HEK293 (cell line): ENCODE results near the gene ZNF524.

Experiments
- PRDM10 ChIP-seq: fragments of 450-650 bp; formaldehyde crosslinking; IDR thresholded peaks from 2 replicates; pipeline ENCODE4 v1.5.1; 2016; ENCODE audit warnings: missing biosample characterization, missing genetic modification characterization
- SCRT2 ChIP-seq: fragments of 450-650 bp; formaldehyde crosslinking; IDR thresholded peaks from 2 replicates; pipeline ENCODE4 v1.5.1; 2016; ENCODE audit warnings: missing biosample characterization, missing genetic modification characterization
- SP2 ChIP-seq: fragments of 450-650 bp; formaldehyde crosslinking; IDR thresholded peaks from 2 replicates; pipeline ENCODE4 v1.5.1; 2016; ENCODE audit warnings: missing biosample characterization, missing genetic modification characterization
- YY2 ChIP-seq: fragments of 450-650 bp; formaldehyde crosslinking; IDR thresholded peaks from 2 replicates; pipeline ENCODE4 v1.5.1; 2016; ENCODE audit warnings: missing biosample characterization, missing genetic modification characterization
- ZBTB20 ChIP-seq: fragments of 450-650 bp; formaldehyde crosslinking; IDR thresholded peaks from 2 replicates; pipeline ENCODE4 v1.5.1; 2016; ENCODE audit warnings: missing biosample characterization, missing genetic modification characterization
- ZBTB48 ChIP-seq: fragments of 450-650 bp; formaldehyde crosslinking; IDR thresholded peaks from 2 replicates; pipeline ENCODE4 v1.5.1; 2016; ENCODE audit warnings: missing biosample characterization, missing genetic modification characterization
- ZBTB8A ChIP-seq: fragments of 450-650 bp; formaldehyde crosslinking; IDR thresholded peaks from 2 replicates; pipeline ENCODE4 v1.5.1; 2016; ENCODE audit warnings: missing biosample characterization, missing genetic modification characterization
- ZNF10 ChIP-seq: fragments of 450-650 bp; formaldehyde crosslinking; IDR thresholded peaks from 2 replicates; pipeline ENCODE4 v1.5.1; 2017; ENCODE audit warnings: missing biosample characterization, missing genetic modification characterization
- ZNF114 ChIP-seq: fragments of 450-650 bp; formaldehyde crosslinking; IDR thresholded peaks from 2 replicates; pipeline ENCODE4 v1.5.0; 2017; ENCODE audit warnings: missing biosample characterization, missing genetic modification characterization
- ZNF16 ChIP-seq: fragments of 450-650 bp; formaldehyde crosslinking; IDR thresholded peaks from 2 replicates; pipeline ENCODE4 v1.5.1; 2016; ENCODE audit warnings: low read depth, missing biosample characterization, missing genetic modification characterization
- ZNF23 ChIP-seq: fragments of 450-650 bp; formaldehyde crosslinking; IDR thresholded peaks from 2 replicates; pipeline ENCODE4 v1.5.1; 2016; ENCODE audit warnings: missing biosample characterization, missing genetic modification characterization, borderline replicate concordance
- ZNF335 ChIP-seq: fragments of 450-650 bp; formaldehyde crosslinking; conservative IDR thresholded peaks from 2 replicates; pipeline ENCODE4 v1.5.1; 2016; ENCODE audit warnings: missing biosample characterization, missing genetic modification characterization
- ZNF366 ChIP-seq: fragments of 450-650 bp; formaldehyde crosslinking; conservative IDR thresholded peaks from 2 replicates; pipeline ENCODE4 v1.5.1; 2016; ENCODE audit warnings: missing biosample characterization, missing genetic modification characterization
- ZNF473 ChIP-seq: fragments of 450-650 bp; formaldehyde crosslinking; IDR thresholded peaks from 2 replicates; pipeline ENCODE4 v1.5.1; 2017; ENCODE audit warnings: missing biosample characterization, missing genetic modification characterization
- ZNF549 ChIP-seq: fragments of 450-650 bp; IDR thresholded peaks from 2 replicates; pipeline ENCODE4 v1.5.1; 2018; ENCODE audit warnings: missing biosample characterization, missing genetic modification characterization, mild to moderate bottlenecking, inconsistent platforms, moderate library complexity
- ZNF555 ChIP-seq: fragments of 450-650 bp; formaldehyde crosslinking; conservative IDR thresholded peaks from 2 replicates; pipeline ENCODE4 v1.5.1; 2017; ENCODE audit warnings: missing biosample characterization, mild to moderate bottlenecking, missing genetic modification characterization, inconsistent platforms
- ZNF596 ChIP-seq: fragments of 450-650 bp; IDR thresholded peaks from 2 replicates; pipeline ENCODE4 v1.5.0; 2018; ENCODE audit warnings: missing biosample characterization, mild to moderate bottlenecking, missing genetic modification characterization, moderate library complexity
- ZNF624 ChIP-seq: fragments of 450-650 bp; formaldehyde crosslinking; IDR thresholded peaks from 2 replicates; pipeline ENCODE4 v1.5.1; 2017; ENCODE audit warnings: missing biosample characterization, missing genetic modification characterization
- ZNF658 ChIP-seq: fragments of 450-650 bp; formaldehyde crosslinking; IDR thresholded peaks from 2 replicates; pipeline ENCODE4; 2016; ENCODE audit warnings: missing biosample characterization, missing genetic modification characterization
- ZNF76 ChIP-seq: fragments of 450-650 bp; formaldehyde crosslinking; IDR thresholded peaks from 2 replicates; pipeline ENCODE4; 2016; ENCODE audit warnings: low read depth, missing biosample characterization, missing genetic modification characterization, borderline replicate concordance
- ZNF777 ChIP-seq: fragments of 450-650 bp; formaldehyde crosslinking; IDR thresholded peaks from 2 replicates; pipeline ENCODE4 v1.5.1; 2017; ENCODE audit warnings: missing biosample characterization, missing genetic modification characterization, borderline replicate concordance
- ZNF843 ChIP-seq: fragments of 450-650 bp; formaldehyde crosslinking; IDR thresholded peaks from 2 replicates; pipeline ENCODE4 v1.5.1; 2016; ENCODE audit warnings: missing biosample characterization, missing genetic modification characterization
- TF ChIP-seq, protein P1 (sequence below): fragments of 450-650 bp; formaldehyde crosslinking; IDR thresholded peaks from 2 replicates; pipeline ENCODE4 v1.5.1; 2016; ENCODE audit warnings: missing biosample characterization, missing genetic modification characterization
- TF ChIP-seq, protein P2 (sequence below): fragments of 450-650 bp; formaldehyde crosslinking; IDR thresholded peaks from 2 replicates; pipeline ENCODE4 v1.5.1; 2016; ENCODE audit warnings: missing biosample characterization, missing genetic modification characterization
- TF ChIP-seq, protein P3 (sequence below): fragments of 450-650 bp; formaldehyde crosslinking; IDR thresholded peaks from 2 replicates; pipeline ENCODE4 v1.5.1; 2016; ENCODE audit warnings: missing biosample characterization, missing genetic modification characterization

ZNF524 gene

GRCh38 chr19:55579766-55580621 lies 20.1 kb upstream of the ZNF524 start (continued):
- TF ChIP-seq ZNF843 (tag by site-specific recombination) = no peak
- TF ChIP-seq ZNF114 (tag by site-specific recombination) = no peak
- TF ChIP-seq ZNF366 (tag by site-specific recombination) = peak; percentile 93
- no peak for TF ChIP-seq ZNF624 (tag by site-specific recombination)
- no peak for TF ChIP-seq ZNF16
- no peak for TF ChIP-seq ZBTB48 (tag by site-specific recombination)
- TF ChIP-seq ZNF658 (tag by site-specific recombination) = no peak
- TF ChIP-seq, protein P1, sequence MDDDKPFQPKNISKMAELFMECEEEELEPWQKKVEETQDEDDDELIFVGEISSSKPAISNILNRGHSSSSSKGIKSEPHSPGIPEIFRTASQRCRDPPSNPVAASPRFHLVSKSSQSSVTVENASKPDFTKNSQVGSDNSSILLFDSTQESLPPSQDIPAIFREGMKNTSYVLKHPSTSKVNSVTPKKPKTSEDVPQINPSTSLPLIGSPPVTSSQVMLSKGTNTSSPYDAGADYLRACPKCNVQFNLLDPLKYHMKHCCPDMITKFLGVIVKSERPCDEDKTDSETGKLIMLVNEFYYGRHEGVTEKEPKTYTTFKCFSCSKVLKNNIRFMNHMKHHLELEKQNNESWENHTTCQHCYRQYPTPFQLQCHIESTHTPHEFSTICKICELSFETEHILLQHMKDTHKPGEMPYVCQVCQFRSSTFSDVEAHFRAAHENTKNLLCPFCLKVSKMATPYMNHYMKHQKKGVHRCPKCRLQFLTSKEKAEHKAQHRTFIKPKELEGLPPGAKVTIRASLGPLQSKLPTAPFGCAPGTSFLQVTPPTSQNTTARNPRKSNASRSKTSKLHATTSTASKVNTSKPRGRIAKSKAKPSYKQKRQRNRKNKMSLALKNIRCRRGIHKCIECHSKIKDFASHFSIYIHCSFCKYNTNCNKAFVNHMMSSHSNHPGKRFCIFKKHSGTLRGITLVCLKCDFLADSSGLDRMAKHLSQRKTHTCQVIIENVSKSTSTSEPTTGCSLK (tag by site-specific recombination) = no peak
- TF ChIP-seq ZNF335 (tag by site-specific recombination) = peak; percentile 57
- no peak for TF ChIP-seq YY2
- TF ChIP-seq ZNF10 = no peak
- no peak for TF ChIP-seq ZNF777 (tag by site-specific recombination)
- no peak; the same call in 1 of the 2 replicates for TF ChIP-seq ZNF76 (tag by site-specific recombination)
- TF ChIP-seq PRDM10 = peak; percentile 21; the same call in 1 of the 2 replicates
- TF ChIP-seq, protein P2, sequence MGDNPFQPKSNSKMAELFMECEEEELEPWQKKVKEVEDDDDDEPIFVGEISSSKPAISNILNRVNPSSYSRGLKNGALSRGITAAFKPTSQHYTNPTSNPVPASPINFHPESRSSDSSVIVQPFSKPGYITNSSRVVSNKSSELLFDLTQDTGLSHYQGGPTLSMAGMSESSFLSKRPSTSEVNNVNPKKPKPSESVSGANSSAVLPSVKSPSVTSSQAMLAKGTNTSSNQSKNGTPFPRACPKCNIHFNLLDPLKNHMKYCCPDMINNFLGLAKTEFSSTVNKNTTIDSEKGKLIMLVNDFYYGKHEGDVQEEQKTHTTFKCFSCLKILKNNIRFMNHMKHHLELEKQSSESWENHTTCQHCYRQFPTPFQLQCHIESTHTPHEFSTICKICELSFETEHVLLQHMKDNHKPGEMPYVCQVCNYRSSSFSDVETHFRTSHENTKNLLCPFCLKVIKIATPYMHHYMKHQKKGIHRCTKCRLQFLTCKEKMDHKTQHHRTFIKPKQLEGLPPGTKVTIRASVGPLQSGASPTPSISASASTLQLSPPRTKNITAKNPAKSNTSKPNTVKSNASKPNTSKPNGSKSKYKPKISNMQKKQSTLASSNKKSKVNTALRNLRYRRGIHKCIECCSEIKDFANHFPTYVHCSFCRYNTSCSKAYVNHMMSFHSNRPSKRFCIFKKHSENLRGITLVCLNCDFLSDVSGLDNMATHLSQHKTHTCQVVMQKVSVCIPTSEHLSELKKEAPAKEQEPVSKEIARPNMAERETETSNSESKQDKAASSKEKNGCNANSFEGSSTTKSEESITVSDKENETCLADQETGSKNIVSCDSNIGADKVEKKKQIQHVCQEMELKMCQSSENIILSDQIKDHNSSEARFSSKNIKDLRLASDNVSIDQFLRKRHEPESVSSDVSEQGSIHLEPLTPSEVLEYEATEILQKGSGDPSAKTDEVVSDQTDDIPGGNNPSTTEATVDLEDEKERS (tag by site-specific recombination) = no peak
- TF ChIP-seq, protein P3, sequence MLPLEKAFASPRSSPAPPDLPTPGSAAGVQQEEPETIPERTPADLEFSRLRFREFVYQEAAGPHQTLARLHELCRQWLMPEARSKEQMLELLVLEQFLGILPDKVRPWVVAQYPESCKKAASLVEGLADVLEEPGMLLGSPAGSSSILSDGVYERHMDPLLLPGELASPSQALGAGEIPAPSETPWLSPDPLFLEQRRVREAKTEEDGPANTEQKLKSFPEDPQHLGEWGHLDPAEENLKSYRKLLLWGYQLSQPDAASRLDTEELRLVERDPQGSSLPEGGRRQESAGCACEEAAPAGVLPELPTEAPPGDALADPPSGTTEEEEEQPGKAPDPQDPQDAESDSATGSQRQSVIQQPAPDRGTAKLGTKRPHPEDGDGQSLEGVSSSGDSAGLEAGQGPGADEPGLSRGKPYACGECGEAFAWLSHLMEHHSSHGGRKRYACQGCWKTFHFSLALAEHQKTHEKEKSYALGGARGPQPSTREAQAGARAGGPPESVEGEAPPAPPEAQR = no peak
- no peak for TF ChIP-seq ZNF23 (tag by site-specific recombination)
- TF ChIP-seq ZNF596 (tag by site-specific recombination) = no peak
- peak; percentile 80 for TF ChIP-seq SP2 (tag by site-specific recombination)
- TF ChIP-seq ZBTB20 (tag by site-specific recombination) = peak; percentile 40; the same call in 1 of the 2 replicates
- no peak for TF ChIP-seq ZNF555
- no peak for TF ChIP-seq ZNF473 (tag by site-specific recombination)
- no peak for TF ChIP-seq ZBTB8A (tag by site-specific recombination)
- no peak for TF ChIP-seq SCRT2
- no peak for TF ChIP-seq ZNF549
